KMS-11 (cell line): Measurements from ENCODE around the gene RASIP1.

Source experiments
- H2AFZ ChIP-seq: fragments of 200-600 bp; sonication (generic); 2 replicates; pipeline ENCODE4 v1.6.1; 2016; ENCODE audit warnings: antibody characterized with exemption, mixed run types, low read depth
- H3K27ac ChIP-seq: fragments of 200-600 bp; sonication (generic); 2 replicates; pipeline ENCODE4 v1.6.1; 2016; ENCODE audit warnings: mild to moderate bottlenecking, mixed run types
- H3K27me3 ChIP-seq: fragments of 200-600 bp; sonication (generic); 2 replicates; pipeline ENCODE4 v1.6.1; 2017; ENCODE audit warnings: mild to moderate bottlenecking, low read depth, mixed run types, moderate library complexity; ENCODE audit not compliant: insufficient read depth
- H3K36me3 ChIP-seq: fragments of 200-600 bp; sonication (generic); 2 replicates; pipeline ENCODE4 v1.6.1; 2017; ENCODE audit warnings: mild to moderate bottlenecking, mixed run types; ENCODE audit not compliant: insufficient read depth
- H3K4me1 ChIP-seq: fragments of 200-600 bp; sonication (generic); 2 replicates; pipeline ENCODE4 v1.6.1; 2016; ENCODE audit warnings: mild to moderate bottlenecking, low read depth, mixed run types; ENCODE audit not compliant: poor library complexity, severe bottlenecking
- H3K4me2 ChIP-seq: fragments of 200-600 bp; sonication (generic); 2 replicates; pipeline ENCODE4 v1.7.0; 2016; ENCODE audit warnings: mild to moderate bottlenecking, mixed run types
- H3K4me3 ChIP-seq: fragments of 200-600 bp; sonication (generic); IDR thresholded peaks from 2 replicates; pipeline ENCODE4 v1.6.1; 2017; ENCODE audit warnings: low read depth, low read length, mixed read lengths; ENCODE audit not compliant: insufficient read depth
- H3K79me2 ChIP-seq: fragments of 200-600 bp; sonication (generic); 2 replicates; pipeline ENCODE4 v1.6.1; 2016; ENCODE audit warnings: low read depth, mixed run types; ENCODE audit not compliant: insufficient read depth
- H3K9ac ChIP-seq: fragments of 200-600 bp; sonication (generic); 2 replicates; pipeline ENCODE4 v1.6.1; 2016; ENCODE audit warnings: mild to moderate bottlenecking, mixed run types
- H4K20me1 ChIP-seq: fragments of 200-600 bp; sonication (generic); 2 replicates; pipeline ENCODE4 v1.6.1; 2016; ENCODE audit warnings: mild to moderate bottlenecking, mixed run types; ENCODE audit not compliant: insufficient read depth
- TF ChIP-seq, protein P1 (sequence below): fragments of 200-600 bp; sonication (generic); conservative IDR thresholded peaks from 2 replicates; pipeline ENCODE4 v1.6.1; 2017; ENCODE audit warnings: low read depth, mild to moderate bottlenecking, antibody characterized with exemption, low read length, moderate library complexity, mixed read lengths

Gene RASIP1

DNA sequence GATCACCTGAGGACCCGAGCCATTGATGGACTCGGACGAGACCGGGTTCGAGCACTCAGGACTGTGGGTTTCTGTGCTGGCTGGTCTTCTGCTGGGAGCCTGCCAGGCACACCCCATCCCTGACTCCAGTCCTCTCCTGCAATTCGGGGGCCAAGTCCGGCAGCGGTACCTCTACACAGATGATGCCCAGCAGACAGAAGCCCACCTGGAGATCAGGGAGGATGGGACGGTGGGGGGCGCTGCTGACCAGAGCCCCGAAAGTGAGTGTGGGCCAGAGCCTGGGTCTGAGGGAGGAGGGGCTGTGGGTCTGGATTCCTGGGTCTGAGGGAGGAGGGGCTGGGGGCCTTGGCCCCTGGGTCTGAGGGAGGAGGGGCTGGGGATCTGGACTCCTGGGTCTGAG, 15.8 kb upstream of the RASIP1 start:
- Histone ChIP-seq H3K79me2 (no peaks in the 10 kb centered on the region), H3K27ac (no peak overlapping the region), H3K4me2 (no peak overlapping the region), H2AFZ (no peak overlapping the region), H3K27me3 (peaks cover 53% of the 10 kb centered on the region), H3K36me3 (no peaks in the 10 kb centered on the region), H4K20me1 (no peaks in the 10 kb centered on the region), H3K4me3 (no peak overlapping the region), H3K9ac (no peak overlapping the region), H3K4me1 (peaks cover 14% of the 10 kb centered on the region)
- TF ChIP-seq, protein P1, sequence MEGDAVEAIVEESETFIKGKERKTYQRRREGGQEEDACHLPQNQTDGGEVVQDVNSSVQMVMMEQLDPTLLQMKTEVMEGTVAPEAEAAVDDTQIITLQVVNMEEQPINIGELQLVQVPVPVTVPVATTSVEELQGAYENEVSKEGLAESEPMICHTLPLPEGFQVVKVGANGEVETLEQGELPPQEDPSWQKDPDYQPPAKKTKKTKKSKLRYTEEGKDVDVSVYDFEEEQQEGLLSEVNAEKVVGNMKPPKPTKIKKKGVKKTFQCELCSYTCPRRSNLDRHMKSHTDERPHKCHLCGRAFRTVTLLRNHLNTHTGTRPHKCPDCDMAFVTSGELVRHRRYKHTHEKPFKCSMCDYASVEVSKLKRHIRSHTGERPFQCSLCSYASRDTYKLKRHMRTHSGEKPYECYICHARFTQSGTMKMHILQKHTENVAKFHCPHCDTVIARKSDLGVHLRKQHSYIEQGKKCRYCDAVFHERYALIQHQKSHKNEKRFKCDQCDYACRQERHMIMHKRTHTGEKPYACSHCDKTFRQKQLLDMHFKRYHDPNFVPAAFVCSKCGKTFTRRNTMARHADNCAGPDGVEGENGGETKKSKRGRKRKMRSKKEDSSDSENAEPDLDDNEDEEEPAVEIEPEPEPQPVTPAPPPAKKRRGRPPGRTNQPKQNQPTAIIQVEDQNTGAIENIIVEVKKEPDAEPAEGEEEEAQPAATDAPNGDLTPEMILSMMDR, result no peak

DNA sequence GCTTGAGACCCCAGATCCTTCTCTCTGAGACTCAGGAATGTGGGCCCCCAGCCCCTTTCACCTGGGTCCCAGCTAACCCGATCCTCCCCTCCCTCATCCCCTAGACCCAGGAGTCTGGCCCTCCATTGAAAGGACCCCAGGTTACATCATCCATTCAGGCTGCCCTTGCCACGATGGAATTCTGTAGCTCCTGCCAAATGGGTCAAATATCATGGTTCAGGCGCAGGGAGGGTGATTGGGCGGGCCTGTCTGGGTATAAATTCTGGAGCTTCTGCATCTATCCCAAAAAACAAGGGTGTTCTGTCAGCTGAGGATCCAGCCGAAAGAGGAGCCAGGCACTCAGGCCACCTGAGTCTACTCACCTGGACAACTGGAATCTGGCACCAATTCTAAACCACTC, 15.4 kb upstream of the RASIP1 start:
- H3K79me2 ChIP-seq, result no peaks in the 10 kb centered on the region
- no peaks in the 10 kb centered on the region for H4K20me1 ChIP-seq
- H3K4me1 ChIP-seq, result peaks cover 14% of the 10 kb centered on the region
- no peak overlapping the region for H3K4me3 ChIP-seq
- H3K27me3 ChIP-seq, result peaks cover 51% of the 10 kb centered on the region
- no peak overlapping the region for H2AFZ ChIP-seq
- H3K36me3 ChIP-seq, result no peaks in the 10 kb centered on the region
- no peak overlapping the region for H3K27ac ChIP-seq
- no peak overlapping the region for H3K4me2 ChIP-seq
- no peak overlapping the region for H3K9ac ChIP-seq
- TF ChIP-seq, protein P1, result no peak

DNA sequence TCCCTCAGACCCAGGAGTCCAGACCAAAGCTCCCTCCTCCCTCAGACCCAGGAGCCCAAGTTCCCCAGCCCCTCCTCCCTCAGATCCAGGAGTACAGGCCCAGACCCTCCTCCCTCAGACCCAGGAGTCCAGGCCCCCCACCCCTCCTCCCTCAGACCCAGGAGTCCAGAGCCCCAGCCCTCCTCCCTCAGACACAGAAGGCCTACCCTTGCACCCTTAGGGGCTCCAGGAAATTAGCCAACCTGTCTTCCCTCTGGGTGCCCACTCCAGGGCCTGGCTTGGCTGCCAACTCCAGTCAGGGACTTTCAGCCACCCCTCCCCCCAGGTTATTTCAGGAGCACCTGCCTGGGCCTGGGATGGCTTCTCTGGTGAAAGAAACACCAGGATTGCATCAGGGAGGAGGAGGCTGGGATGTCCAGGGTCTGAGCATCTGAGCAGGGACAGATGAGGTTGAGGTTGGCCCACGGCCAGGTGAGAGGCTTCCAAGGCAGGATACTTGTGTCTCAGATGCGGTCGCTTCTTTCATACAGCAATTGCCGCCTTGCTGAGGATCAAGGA, 14.8 kb upstream of the RASIP1 start, which contains the start of gene FGF21:
Gene FGF21 (plus strand): TSS at position 441 of the 558 bp plus-strand sequence. CDS start 713 bp downstream, outside the sequence.
- Histone ChIP-seq H3K27me3 (peaks cover 49% of the 10 kb centered on the region), H3K9ac (no peak within 1 kb of the TSS), H3K4me3 (no peak within 1 kb of the TSS), H2AFZ (no peak within 1 kb of the TSS), H3K4me1 (peaks cover 14% of the 10 kb centered on the region), H4K20me1 (no peaks in the 10 kb centered on the region), H3K36me3 (no peaks in the 10 kb centered on the region), H3K4me2 (no peak within 1 kb of the TSS), H3K27ac (no peak within 1 kb of the TSS), H3K79me2 (no peaks in the 10 kb centered on the region)
- TF ChIP-seq, protein P1, result no peak

DNA sequence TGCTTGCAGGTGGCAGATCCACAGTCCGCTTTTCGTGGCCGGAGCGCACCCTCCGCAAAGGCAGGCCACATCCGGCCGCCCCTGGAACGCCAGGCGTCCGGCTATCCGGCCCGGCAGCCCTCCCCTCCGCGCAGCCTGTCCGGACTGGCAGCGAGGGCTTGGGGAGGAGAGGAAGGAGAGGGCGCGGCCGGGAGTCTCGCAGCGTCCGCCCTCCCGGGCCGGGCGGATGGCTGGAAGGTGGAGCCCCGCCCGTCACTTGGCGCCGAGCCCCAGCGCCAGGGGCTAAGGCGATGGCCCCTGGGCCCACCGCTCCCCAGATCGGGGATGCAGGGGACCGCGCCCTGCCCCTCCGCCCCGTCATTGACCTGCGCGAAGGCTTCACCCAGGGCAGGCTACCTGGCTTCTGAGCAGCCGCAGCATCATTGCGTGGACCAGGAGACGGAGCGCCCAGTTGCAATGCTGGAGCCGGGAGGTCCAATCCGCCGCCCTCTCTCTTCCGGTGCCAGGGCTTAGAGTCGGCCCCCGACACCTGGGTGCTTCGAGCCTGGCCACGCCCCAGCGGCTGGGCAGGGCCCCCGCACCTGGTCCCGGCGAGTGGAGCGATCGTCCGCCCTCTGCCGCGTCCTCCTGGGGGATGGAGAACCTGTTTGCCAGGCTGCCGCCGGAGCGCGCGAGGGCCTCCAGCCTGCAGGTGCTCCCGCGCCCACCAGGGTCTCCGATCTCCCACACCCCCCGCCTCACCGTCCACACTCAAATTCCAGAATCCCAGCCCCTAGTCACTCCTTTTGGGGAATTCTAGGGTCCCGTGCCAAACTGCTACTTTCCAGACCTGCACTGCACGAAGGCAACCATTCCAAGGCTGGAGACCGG, 12.3 kb upstream of the RASIP1 start, which contains the start of gene FUT1:
Gene FUT1 (minus strand): TSS at position 146 of the 870 bp plus-strand sequence. CDS start 1,360 bp downstream, outside the sequence.
- no peak within 1 kb of the TSS for H3K4me3 ChIP-seq
- H3K36me3 ChIP-seq, result no peaks in the 10 kb centered on the region
- H3K9ac ChIP-seq, result no peak within 1 kb of the TSS; the same call in 1 of the 2 replicates
- H3K79me2 ChIP-seq, result no peaks in the 10 kb centered on the region
- H3K27ac ChIP-seq, result no peak within 1 kb of the TSS
- H3K4me1 ChIP-seq, result peaks cover 14% of the 10 kb centered on the region
- peak within 1 kb of the TSS; percentile 66 for H3K4me2 ChIP-seq
- H3K27me3 ChIP-seq, result peaks cover 54% of the 10 kb centered on the region
- peak within 1 kb of the TSS; percentile 73 for H2AFZ ChIP-seq
- TF ChIP-seq, protein P1, result no peak
- no peaks in the 10 kb centered on the region for H4K20me1 ChIP-seq
